ENCODE data around the gene TMEFF2. TPM values are rescaled to one million over a fixed set of nuclear protein-coding genes. Genes with fewer than 3 reads are reported as not detected.

Gene TMEFF2
- total RNA-seq, 2 experiments from 2014 or later: not detected

GRCh38 chr2:192146069-192147015 is 48.4 kb downstream of the TMEFF2 start:
- Histone ChIP-seq H3K79me2 (ENCODE audit: insufficient read depth, low read depth, low read length) (no peaks in the 10 kb centered on the region), H3K9me3 (ENCODE audit: low read length) (no peaks in the 10 kb centered on the region), H2AFZ (ENCODE audit: low read length) (no peak overlapping the region), H3K36me3 (ENCODE audit: insufficient read depth, low read length) (no peaks in the 10 kb centered on the region), H4K20me1 (ENCODE audit: insufficient read depth, low read length) (no peaks in the 10 kb centered on the region), H3K4me1 (ENCODE audit: insufficient read depth, low read length, poor library complexity, severe bottlenecking) (no peaks in the 10 kb centered on the region), H3K27ac (ENCODE audit: low read depth, low read length, poor library complexity, severe bottlenecking) (no peak overlapping the region), H3K4me2 (ENCODE audit: low read length) (no peak overlapping the region), H3K9me2 (ENCODE audit: insufficient read depth, low read length) (no peaks in the 10 kb centered on the region), H3K4me3 (ENCODE audit: low read depth, low read length, poor library complexity, severe bottlenecking) (no peak overlapping the region)
- CTCF ChIA-PET (ENCODE audit: unreplicated experiment): no interaction called here
- no peak for DNase-seq (ENCODE audit: low spot score)
- TF ChIP-seq, protein P1, sequence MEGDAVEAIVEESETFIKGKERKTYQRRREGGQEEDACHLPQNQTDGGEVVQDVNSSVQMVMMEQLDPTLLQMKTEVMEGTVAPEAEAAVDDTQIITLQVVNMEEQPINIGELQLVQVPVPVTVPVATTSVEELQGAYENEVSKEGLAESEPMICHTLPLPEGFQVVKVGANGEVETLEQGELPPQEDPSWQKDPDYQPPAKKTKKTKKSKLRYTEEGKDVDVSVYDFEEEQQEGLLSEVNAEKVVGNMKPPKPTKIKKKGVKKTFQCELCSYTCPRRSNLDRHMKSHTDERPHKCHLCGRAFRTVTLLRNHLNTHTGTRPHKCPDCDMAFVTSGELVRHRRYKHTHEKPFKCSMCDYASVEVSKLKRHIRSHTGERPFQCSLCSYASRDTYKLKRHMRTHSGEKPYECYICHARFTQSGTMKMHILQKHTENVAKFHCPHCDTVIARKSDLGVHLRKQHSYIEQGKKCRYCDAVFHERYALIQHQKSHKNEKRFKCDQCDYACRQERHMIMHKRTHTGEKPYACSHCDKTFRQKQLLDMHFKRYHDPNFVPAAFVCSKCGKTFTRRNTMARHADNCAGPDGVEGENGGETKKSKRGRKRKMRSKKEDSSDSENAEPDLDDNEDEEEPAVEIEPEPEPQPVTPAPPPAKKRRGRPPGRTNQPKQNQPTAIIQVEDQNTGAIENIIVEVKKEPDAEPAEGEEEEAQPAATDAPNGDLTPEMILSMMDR (conservative IDR thresholded peaks at IDR 0.05; ENCODE audit: low read length): no peak
- TF ChIP-seq EZH2phosphoT487 (IDR thresholded peaks at IDR 0.05; ENCODE audit: borderline replicate concordance, low read depth, low read length): no peak
- intact Hi-C loops (cut with micrococcal nuclease; ENCODE audit: unreplicated experiment): no loop called here
- POLR2A ChIA-PET: interaction anchor here (0.7 kb wide), 1 partner anchor 11 kb away, joined by 3 read pairs; no protein-coding TSS in a partner anchor
- no TSS peak for BruUV-seq (replicated peaks)

DNA sequence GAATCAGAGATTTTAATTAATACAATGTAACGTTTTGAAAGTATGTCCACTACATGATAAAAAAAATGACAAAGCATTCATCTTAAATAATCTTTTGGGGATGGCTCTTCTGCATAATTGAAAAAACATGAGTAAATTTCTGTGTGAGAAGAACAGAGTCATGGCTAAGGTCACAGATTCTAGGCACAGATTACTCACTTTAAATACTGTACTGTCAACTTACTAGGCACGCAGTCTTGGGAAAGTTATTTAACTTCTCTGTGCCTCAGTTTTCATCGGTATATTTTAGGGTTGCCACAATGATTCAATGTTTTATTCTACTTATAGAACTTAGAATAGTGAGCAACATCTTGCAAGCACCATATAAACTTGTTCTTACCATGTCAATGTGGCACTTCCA is 49.2 kb downstream of the TMEFF2 start:
- no peaks in the 10 kb centered on the region for H3K9me2 ChIP-seq (ENCODE audit: insufficient read depth, low read length)
- H3K79me2 ChIP-seq (ENCODE audit: insufficient read depth, low read depth, low read length): no peaks in the 10 kb centered on the region
- H3K9me3 ChIP-seq (ENCODE audit: low read length): no peaks in the 10 kb centered on the region
- CTCF ChIA-PET (ENCODE audit: unreplicated experiment): no interaction called here
- intact Hi-C loops (cut with micrococcal nuclease; ENCODE audit: unreplicated experiment): no loop called here
- H3K27ac ChIP-seq (ENCODE audit: low read depth, low read length, poor library complexity, severe bottlenecking): no peak overlapping the region
- H3K4me2 ChIP-seq (ENCODE audit: low read length): no peak overlapping the region
- H3K36me3 ChIP-seq (ENCODE audit: insufficient read depth, low read length): no peaks in the 10 kb centered on the region
- TF ChIP-seq EZH2phosphoT487 (IDR thresholded peaks at IDR 0.05; ENCODE audit: borderline replicate concordance, low read depth, low read length): no peak
- TF ChIP-seq, protein P1 (conservative IDR thresholded peaks at IDR 0.05; ENCODE audit: low read length): no peak
- DNase-seq (ENCODE audit: low spot score): no peak
- H2AFZ ChIP-seq (ENCODE audit: low read length): no peak overlapping the region
- H3K4me1 ChIP-seq (ENCODE audit: insufficient read depth, low read length, poor library complexity, severe bottlenecking): no peaks in the 10 kb centered on the region
- BruUV-seq (replicated peaks): no TSS peak
- no peaks in the 10 kb centered on the region for H4K20me1 ChIP-seq (ENCODE audit: insufficient read depth, low read length)
- H3K4me3 ChIP-seq (ENCODE audit: low read depth, low read length, poor library complexity, severe bottlenecking): no peak overlapping the region
- POLR2A ChIA-PET: no interaction called here

DNA sequence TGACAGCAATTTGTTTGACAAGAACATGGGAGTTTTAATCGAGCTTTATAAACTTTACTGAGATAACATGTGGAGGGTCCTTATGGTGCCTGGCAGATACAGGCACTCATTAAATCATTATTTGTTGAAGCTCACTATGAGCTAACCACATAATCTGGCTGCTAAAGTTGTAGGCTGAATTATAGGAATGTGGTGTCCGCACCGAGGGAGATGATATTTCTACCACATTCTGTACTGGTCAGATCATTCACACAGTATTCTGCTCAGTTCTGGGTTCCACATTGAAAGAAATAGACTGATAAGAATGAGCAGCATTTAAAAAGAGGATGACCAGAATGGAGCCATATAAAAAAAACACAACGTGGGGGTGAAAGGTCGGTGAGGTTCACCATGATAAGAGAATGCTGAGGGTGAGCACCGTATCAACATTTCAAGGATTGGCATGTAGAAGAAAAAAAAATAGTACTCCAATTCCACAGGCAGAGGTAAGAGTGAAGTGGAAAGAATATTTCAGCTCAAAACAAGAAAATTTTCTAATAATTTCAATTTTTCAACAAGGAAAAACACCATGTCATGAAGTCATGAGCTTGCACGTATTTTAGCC is 54.4 kb downstream of the TMEFF2 start:
- Histone ChIP-seq H4K20me1 (ENCODE audit: insufficient read depth, low read length) (no peaks in the 10 kb centered on the region), H3K9me3 (ENCODE audit: low read length) (no peaks in the 10 kb centered on the region), H3K4me3 (ENCODE audit: low read depth, low read length, poor library complexity, severe bottlenecking) (no peak overlapping the region), H2AFZ (ENCODE audit: low read length) (no peak overlapping the region), H3K4me2 (ENCODE audit: low read length) (no peak overlapping the region), H3K79me2 (ENCODE audit: insufficient read depth, low read depth, low read length) (no peaks in the 10 kb centered on the region), H3K36me3 (ENCODE audit: insufficient read depth, low read length) (no peaks in the 10 kb centered on the region), H3K4me1 (ENCODE audit: insufficient read depth, low read length, poor library complexity, severe bottlenecking) (no peaks in the 10 kb centered on the region), H3K9me2 (ENCODE audit: insufficient read depth, low read length) (no peaks in the 10 kb centered on the region), H3K27ac (ENCODE audit: low read depth, low read length, poor library complexity, severe bottlenecking) (no peak overlapping the region)
- no TSS peak for BruUV-seq (replicated peaks)
- TF ChIP-seq, protein P1 (conservative IDR thresholded peaks at IDR 0.05; ENCODE audit: low read length): no peak
- no peak for TF ChIP-seq EZH2phosphoT487 (IDR thresholded peaks at IDR 0.05; ENCODE audit: borderline replicate concordance, low read depth, low read length)
- ChIA-PET POLR2A (no interaction called here), CTCF (ENCODE audit: unreplicated experiment) (no interaction called here)
- no peak for DNase-seq (ENCODE audit: low spot score)
- intact Hi-C loops (cut with micrococcal nuclease; ENCODE audit: unreplicated experiment): no loop called here
